SU-DHL-6 (cell line): ENCODE measurements around the gene PPP1R12C.

Experiments used
- EZH2phosphoT487 ChIP-seq: fragments of 200-600 bp; sonication (generic), shearing (Covaris generic); conservative IDR thresholded peaks from 2 replicates; pipeline ENCODE4 v1.6.1; 2018; ENCODE audit warnings: mild to moderate bottlenecking, antibody characterized with exemption, low read length, moderate library complexity, mixed read lengths
- TF ChIP-seq, protein P1 (sequence below): fragments of 200-600 bp; sonication (generic); IDR thresholded peaks from one replicate; pipeline ENCODE4 v1.5.1; 2017; ENCODE audit warnings: antibody characterized with exemption, mild to moderate bottlenecking, low read length, moderate library complexity; ENCODE audit not compliant: insufficient read depth, poor library complexity, severe bottlenecking

DNA sequence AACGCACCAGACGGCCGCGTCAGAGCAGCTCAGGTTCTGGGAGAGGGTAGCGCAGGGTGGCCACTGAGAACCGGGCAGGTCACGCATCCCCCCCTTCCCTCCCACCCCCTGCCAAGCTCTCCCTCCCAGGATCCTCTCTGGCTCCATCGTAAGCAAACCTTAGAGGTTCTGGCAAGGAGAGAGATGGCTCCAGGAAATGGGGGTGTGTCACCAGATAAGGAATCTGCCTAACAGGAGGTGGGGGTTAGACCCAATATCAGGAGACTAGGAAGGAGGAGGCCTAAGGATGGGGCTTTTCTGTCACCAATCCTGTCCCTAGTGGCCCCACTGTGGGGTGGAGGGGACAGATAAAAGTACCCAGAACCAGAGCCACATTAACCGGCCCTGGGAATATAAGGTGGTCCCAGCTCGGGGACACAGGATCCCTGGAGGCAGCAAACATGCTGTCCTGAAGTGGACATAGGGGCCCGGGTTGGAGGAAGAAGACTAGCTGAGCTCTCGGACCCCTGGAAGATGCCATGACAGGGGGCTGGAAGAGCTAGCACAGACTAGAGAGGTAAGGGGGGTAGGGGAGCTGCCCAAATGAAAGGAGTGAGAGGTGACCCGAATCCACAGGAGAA is 1.9 kb downstream of the PPP1R12C start:
- TF ChIP-seq, protein P1, sequence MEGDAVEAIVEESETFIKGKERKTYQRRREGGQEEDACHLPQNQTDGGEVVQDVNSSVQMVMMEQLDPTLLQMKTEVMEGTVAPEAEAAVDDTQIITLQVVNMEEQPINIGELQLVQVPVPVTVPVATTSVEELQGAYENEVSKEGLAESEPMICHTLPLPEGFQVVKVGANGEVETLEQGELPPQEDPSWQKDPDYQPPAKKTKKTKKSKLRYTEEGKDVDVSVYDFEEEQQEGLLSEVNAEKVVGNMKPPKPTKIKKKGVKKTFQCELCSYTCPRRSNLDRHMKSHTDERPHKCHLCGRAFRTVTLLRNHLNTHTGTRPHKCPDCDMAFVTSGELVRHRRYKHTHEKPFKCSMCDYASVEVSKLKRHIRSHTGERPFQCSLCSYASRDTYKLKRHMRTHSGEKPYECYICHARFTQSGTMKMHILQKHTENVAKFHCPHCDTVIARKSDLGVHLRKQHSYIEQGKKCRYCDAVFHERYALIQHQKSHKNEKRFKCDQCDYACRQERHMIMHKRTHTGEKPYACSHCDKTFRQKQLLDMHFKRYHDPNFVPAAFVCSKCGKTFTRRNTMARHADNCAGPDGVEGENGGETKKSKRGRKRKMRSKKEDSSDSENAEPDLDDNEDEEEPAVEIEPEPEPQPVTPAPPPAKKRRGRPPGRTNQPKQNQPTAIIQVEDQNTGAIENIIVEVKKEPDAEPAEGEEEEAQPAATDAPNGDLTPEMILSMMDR = no peak
- TF ChIP-seq EZH2phosphoT487 = no peak
